EH (cell line): ENCODE measurements around the gene STAT4.

ENCODE experiments used
- DNase-seq: peaks from one replicate; pipeline ENCODE4 v3.0.0-alpha.2; 2015; ENCODE audit warnings: low read depth

Gene STAT4

GRCh38 chr2:191081411-191082155 lies 69.2 kb downstream of the STAT4 start:
- peak; percentile 5 for DNase-seq

- no peak for DNase-seq
These were observed 72.5 kb downstream of the STAT4 start for GRCh38 chr2:191078165-191078867.

GRCh38 chr2:191070276-191070675 lies 80.5 kb downstream of the STAT4 start:
- no peak for DNase-seq

- DNase-seq = no peak
These were observed 81.2 kb downstream of the STAT4 start for GRCh38 chr2:191069606-191070005.

- DNase-seq = no peak
These were observed 83.9 kb downstream of the STAT4 start for GRCh38 chr2:191066919-191067233.

GRCh38 chr2:191066197-191066918 lies 84.4 kb downstream of the STAT4 start:
- DNase-seq = peak; percentile 3

GRCh38 chr2:191065785-191066184 lies 85.0 kb downstream of the STAT4 start:
- no peak for DNase-seq

- DNase-seq = no peak
These were observed 86.2 kb downstream of the STAT4 start for GRCh38 chr2:191064590-191064989.

- DNase-seq = no peak
These were observed 87.2 kb downstream of the STAT4 start for GRCh38 chr2:191063584-191063983.

GRCh38 chr2:191061381-191061980 lies 89.3 kb downstream of the STAT4 start:
- DNase-seq = no peak

GRCh38 chr2:191059308-191059707 lies 91.5 kb downstream of the STAT4 start:
- peak; percentile 10 for DNase-seq

GRCh38 chr2:191056228-191056627 lies 94.6 kb downstream of the STAT4 start:
- DNase-seq = no peak

GRCh38 chr2:191053256-191053655 lies 97.5 kb downstream of the STAT4 start:
- DNase-seq = no peak

GRCh38 chr2:191051825-191052778 lies 98.7 kb downstream of the STAT4 start:
- peak; percentile 68 for DNase-seq

- DNase-seq = no peak
These were observed 99.6 kb downstream of the STAT4 start for GRCh38 chr2:191051177-191051576.

GRCh38 chr2:191050640-191050987 lies 100.2 kb downstream of the STAT4 start:
- peak; percentile 92 for DNase-seq

GRCh38 chr2:191049728-191050639 lies 100.8 kb downstream of the STAT4 start:
- DNase-seq = peak; percentile 93

GRCh38 chr2:191048073-191048472 lies 102.7 kb downstream of the STAT4 start:
- peak; percentile 75 for DNase-seq

- peak; percentile 75 for DNase-seq
These were observed 105.7 kb downstream of the STAT4 start for GRCh38 chr2:191045141-191045540.

GRCh38 chr2:191043438-191043837 lies 107.4 kb downstream of the STAT4 start:
- DNase-seq = peak; percentile 76
